ENCODE measurements around the gene ZNF490. TPM values are rescaled to one million over a fixed set of nuclear protein-coding genes. Genes with fewer than 3 reads are reported as not detected.

The ZNF490 gene
- total RNA-seq: 1 to 10 TPM; 2.0 to 2.6 TPM

DNA sequence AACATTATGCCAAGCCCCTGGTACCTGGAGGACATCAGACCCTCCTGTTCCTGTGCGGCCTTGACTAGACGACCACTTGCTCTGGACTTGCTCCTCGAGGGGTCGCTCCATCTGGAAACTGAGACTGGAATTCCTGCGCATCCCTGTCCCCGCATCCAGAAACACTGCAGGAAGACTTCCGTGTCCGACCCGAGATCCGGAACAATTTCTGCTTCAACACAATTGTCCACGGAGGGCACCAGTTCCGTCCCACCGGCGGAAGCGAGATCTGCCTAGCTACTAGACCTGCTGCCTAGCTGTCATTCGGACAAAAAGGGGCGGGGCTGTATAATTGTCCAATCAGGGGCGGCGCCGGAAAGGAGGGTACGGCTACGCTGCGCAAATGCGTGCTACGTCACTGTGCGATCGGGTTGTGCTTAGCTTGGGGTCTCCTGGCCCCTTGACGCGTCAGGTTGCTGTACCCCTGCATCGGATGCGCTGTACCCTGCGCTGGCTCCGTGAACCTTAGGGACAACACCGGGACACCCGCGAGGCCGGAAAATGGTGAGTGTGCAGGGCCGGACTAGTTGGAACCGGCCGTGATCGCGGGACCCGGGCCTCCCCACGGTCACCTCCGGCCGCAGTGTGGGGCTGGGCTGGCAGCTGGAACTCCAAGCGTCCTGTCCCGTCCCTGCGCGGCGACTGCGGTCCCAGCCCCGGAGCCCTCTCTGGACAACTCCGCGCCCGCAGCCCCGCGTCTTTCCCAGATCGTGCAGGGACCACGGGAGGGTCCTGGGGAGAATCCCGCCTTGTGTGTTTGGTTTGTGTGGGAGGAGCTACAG, at the start of gene ZNF490, which contains the start of gene ZNF791:
ZNF490 (minus strand) TSS at position 274 of the 821 bp plus-strand sequence; CDS start at position 141, 133 bp downstream.
ZNF791 (plus strand) TSS at position 381 of the 821 bp plus-strand sequence; CDS start at position 541, 160 bp downstream.
- peak; percentile 98 to 99 (median 98) for DNase-seq
- H3K27me3 ChIP-seq: no peaks in the 10 kb centered on the region
- peak; percentile 99 for ATAC-seq
- no peaks in the 10 kb centered on the region for H3K36me3 ChIP-seq (replicated peaks in 1 of 2; ENCODE audit: insufficient read depth in 1 of 2, low read depth in 2 of 2)
- intact Hi-C loops (cut with DNase I): no loop called here
- WGBS, 2 donors: 0% methylated on average over 9 to 61 of the region's 61 CpGs
- no peaks in the 10 kb centered on the region for H3K9me3 ChIP-seq
- peak within 1 kb of the TSS; percentile 40 to 81 for H3K4me3 ChIP-seq
- TF ChIP-seq, protein P1, sequence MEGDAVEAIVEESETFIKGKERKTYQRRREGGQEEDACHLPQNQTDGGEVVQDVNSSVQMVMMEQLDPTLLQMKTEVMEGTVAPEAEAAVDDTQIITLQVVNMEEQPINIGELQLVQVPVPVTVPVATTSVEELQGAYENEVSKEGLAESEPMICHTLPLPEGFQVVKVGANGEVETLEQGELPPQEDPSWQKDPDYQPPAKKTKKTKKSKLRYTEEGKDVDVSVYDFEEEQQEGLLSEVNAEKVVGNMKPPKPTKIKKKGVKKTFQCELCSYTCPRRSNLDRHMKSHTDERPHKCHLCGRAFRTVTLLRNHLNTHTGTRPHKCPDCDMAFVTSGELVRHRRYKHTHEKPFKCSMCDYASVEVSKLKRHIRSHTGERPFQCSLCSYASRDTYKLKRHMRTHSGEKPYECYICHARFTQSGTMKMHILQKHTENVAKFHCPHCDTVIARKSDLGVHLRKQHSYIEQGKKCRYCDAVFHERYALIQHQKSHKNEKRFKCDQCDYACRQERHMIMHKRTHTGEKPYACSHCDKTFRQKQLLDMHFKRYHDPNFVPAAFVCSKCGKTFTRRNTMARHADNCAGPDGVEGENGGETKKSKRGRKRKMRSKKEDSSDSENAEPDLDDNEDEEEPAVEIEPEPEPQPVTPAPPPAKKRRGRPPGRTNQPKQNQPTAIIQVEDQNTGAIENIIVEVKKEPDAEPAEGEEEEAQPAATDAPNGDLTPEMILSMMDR (IDR thresholded peaks at IDR 0.05): peak in 3 of 7 experiments; percentile 10 to 22 (median 18)
- peak; percentile 79 to 93 (median 90) for TF ChIP-seq POLR2A (IDR thresholded peaks at IDR 0.05)
- H3K4me1 ChIP-seq: peaks cover 37% of the 10 kb centered on the region
- peak within 1 kb of the TSS; percentile 91 to 100 (median 98) for H3K27ac ChIP-seq

DNA sequence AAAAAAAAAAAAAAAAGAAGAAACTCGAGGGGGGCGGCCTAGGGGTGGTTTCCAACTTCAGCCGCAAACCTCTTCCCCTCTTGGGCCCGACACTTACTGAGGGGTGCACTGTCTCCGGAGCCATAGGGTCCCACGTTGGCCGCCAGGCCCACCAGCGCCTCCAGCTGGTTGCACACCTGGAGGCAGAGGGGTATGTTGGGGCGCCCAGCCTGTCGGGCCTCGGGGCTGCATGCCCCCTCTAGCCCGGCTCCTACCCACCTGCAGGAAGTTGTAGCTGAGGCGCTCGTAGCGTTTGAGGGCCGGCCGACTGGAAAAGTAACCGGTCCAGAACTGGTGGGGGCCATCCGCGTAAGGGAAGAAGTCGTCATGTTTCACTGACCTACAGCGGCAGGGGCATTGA, 47.4 kb upstream of the ZNF490 start:
- Histone ChIP-seq H3K4me1 (no peaks in the 10 kb centered on the region), H3K36me3 (replicated peaks in 1 of 2; ENCODE audit: insufficient read depth in 1 of 2, low read depth in 2 of 2) (peaks cover under 1 to 12% of the 10 kb centered on the region in 2 donors), H3K27me3 (no peaks in the 10 kb centered on the region), H3K27ac (no peak overlapping the region), H3K4me3 (no peak overlapping the region), H3K9me3 (no peaks in the 10 kb centered on the region)
- 90 to 91% methylated on average over 6 to 18 of the region's 22 CpGs for WGBS, 2 donors
- intact Hi-C loops (cut with DNase I): no loop called here
- DNase-seq (no peak), ATAC-seq (no peak)
- TF ChIP-seq, protein P1 (IDR thresholded peaks at IDR 0.05): no peak
- TF ChIP-seq POLR2A (IDR thresholded peaks at IDR 0.05): no peak

DNA sequence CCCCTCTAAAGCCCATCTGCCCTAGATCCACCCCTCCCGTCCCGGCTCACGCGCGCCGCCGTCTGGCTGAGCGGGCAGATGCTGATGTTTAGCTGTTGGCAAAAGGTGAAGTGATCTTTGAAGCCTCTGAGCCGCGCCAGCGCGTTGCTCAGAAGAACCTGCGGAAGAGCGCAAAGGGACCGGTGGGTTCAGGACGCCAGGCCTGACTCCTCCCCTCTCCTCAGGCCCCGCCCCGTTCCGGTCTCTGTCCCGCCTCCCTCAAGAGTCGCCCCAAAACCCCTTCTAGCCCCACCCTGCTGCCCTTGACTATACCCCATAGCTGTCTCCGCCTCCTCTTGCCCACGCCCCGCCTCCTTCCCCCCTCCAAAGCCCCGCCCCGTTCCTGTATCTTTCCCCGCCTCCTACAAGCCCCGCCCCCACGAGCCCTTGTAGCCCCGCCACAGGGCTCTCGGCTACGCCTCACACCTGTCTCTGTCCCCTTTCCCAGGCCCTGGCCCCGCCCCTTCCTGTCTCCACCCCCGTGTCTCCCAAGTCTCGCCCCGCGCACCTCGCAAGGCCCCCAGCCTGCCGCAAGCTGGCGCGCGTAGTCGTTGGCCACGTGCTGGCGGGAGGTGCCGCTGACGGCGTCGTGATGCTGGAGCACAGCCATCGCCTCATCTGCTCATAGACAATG, 46.4 kb upstream of the ZNF490 start:
- H3K27ac ChIP-seq: no peak overlapping the region
- intact Hi-C loops (cut with DNase I): no loop called here
- no peak for TF ChIP-seq POLR2A (IDR thresholded peaks at IDR 0.05)
- TF ChIP-seq, protein P1 (IDR thresholded peaks at IDR 0.05): no peak
- no peak overlapping the region for H3K4me3 ChIP-seq
- no peaks in the 10 kb centered on the region for H3K27me3 ChIP-seq
- no peaks in the 10 kb centered on the region for H3K9me3 ChIP-seq
- H3K4me1 ChIP-seq: no peaks in the 10 kb centered on the region
- ATAC-seq (peak; percentile 53), DNase-seq (peak in 3 of 4 donors; percentile 50 to 59 (median 50))
- H3K36me3 ChIP-seq (replicated peaks in 1 of 2; ENCODE audit: insufficient read depth in 1 of 2, low read depth in 2 of 2): peaks cover 0 to 12% of the 10 kb centered on the region in 2 donors
- WGBS, 2 donors: 69 to 75% methylated on average over 43 to 47 of the region's 50 CpGs

DNA sequence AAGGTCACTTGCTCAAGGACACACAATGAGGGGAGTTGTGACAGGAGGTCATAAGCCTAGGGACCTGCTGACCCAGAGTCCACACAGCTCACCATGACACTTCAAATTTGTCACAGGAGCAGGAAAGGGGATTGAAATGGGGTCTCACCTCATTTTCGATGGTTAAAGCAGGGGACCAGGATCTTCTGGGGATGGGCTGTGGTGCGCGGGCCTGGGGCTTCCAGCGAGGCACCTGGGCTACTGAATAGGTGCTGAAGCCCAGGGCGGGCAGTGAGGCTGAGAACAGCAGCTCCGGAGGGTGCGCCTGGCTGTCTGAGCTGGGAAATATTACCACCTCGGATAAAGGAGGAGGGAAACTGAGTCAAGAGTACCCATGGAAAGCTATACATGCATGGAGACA, 44.9 kb upstream of the ZNF490 start:
- 89 to 90% methylated on average over 8 of the region's 8 CpGs for WGBS, 2 donors
- no peak for DNase-seq
- Histone ChIP-seq H3K36me3 (replicated peaks in 1 of 2; ENCODE audit: insufficient read depth in 1 of 2, low read depth in 2 of 2) (peaks cover 0 to 6% of the 10 kb centered on the region in 2 donors), H3K4me1 (no peaks in the 10 kb centered on the region), H3K27me3 (no peaks in the 10 kb centered on the region), H3K9me3 (no peaks in the 10 kb centered on the region), H3K27ac (no peak overlapping the region), H3K4me3 (no peak overlapping the region)
- ATAC-seq: no peak
- intact Hi-C loops (cut with DNase I): no loop called here
- no peak for TF ChIP-seq POLR2A (IDR thresholded peaks at IDR 0.05)
- TF ChIP-seq, protein P1 (IDR thresholded peaks at IDR 0.05): no peak
